HG03460 (cell line): ENCODE results near the gene KCND3.

Source experiments
- ATAC-seq: cut with Tn5 transposase; IDR thresholded peaks from one replicate; pipeline ENCODE4 v1.9.1; 2021; ENCODE audit not compliant: unreplicated experiment

The KCND3 gene

DNA sequence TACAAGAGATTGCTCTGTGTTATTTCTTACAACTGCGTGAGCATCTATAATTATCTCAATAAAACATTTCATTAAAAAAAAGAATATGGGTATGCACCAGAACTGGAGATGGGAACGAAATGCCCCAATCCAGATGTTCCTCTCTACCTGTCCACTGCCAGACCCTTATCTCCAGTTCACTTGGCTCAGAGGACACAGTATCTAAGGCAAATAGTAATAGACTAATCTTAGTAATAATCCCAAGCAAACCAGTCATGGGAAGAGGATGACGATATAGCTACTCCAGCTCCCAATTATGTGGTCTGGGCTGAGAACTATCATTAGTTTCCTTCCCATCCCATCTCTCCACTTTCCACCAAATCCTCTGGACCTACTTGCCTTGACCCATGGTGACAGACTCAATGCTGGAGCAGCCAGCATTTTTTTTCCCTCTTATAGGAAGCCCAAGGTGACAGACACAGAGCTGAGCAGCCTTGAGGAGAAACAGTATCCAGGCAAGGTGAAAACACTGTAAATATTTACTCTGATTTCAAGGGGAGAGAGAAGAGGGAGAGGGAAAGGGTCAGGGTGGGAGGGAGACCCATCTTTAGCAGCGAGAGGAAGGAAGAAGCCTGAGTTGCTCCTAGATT is 205.1 kb downstream of the KCND3 start:
- no peak for ATAC-seq

DNA sequence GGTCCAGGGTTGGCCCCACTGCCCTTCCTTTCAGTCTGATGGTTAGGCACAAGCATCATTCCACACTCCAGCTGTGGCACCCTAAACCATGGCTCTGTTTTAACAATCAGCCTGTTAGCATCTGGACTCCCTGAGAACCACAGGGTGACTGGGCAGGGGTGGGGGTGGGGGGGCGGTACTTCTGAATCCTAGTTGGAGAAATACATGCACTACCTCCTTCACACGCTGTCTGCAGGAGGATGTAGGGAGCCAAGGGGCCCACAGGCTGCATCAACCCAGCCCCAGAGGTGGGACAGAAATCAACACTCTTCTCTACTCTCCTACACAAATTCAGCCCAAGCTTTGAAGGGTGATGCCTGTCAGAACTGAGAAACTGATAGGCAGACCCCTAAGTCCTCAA is 209.9 kb downstream of the KCND3 start:
- ATAC-seq: no peak

DNA sequence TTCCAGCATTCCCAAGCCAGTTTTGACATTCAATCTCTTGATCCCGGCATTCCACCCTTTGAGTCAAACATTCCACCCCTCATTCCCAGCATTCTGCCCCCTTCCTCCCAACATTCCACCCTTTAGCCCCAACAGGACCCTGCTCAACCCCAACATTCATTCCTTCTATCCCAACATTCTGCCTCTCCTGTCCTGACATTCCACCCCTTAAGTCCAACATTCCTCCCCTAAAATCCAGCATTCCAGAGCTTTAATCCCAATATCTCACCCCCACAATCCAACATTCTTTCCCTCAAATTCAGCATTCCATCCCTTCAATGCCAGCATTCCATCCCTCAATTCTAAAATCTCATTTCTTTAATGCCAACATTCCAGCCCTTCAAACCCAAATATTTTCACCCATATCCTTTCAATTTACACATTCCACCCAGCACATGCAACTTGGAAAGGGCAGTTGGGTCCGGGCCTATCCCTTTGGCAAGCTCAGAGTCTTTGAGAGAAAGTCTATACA is 210.9 kb downstream of the KCND3 start:
- ATAC-seq: no peak

DNA sequence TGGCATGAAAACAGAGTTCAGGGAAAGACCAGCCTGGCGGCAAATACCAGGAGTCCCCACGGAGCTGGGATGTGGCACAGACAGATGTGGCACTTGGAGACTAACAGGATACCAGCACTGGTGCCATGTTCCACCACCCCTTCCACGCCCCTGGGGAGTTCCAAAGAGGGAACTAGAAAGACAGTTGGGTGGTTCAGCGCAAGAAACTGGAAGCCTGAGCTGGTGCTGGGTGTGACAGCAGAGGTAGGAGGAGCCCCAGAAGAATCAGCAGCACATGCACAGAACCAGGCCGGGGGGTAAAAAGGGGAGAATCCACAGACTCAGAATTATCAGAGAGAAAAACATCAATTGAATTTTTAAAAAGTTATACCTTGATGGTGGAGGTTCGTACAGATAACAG is 211.4 kb downstream of the KCND3 start:
- ATAC-seq: no peak

DNA sequence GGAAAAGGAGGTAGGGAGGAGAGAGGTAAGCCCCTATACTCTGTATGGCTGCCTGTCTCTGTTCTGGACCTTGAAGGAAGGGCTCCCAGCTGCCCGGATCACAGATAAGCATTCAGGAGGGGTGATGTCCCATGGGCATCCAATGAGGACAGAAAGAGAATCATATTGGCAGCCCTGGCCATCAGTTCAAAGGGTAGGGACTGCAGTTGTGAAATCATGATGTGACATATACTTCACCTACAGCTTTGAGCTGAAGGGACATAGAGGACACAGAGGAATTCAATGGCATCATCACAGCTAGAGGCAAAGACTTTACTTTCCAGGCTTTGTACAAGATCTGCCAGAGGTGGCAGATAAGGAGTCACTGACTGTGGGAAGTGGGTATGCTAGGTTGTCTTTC is 212.2 kb downstream of the KCND3 start:
- ATAC-seq: no peak

DNA sequence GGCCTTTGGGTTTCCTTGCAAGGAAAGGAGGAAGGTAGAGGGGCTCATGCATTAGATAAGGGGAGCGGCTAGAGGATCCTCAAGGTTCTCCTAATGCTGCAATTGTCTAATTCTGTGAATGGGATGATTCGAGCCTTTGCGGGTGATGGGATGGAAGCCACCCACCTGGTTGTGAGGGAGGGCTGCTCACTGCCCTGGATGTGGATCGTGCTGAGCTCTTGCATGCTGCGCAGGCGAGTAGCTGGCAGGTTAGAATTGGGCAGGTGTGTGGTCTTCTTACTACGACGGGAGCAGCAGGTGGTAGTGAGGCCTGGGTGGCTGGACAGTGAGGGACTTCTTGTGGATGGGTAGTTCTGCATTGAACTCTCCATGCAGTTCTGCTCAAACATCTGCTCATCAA is 212.6 kb downstream of the KCND3 start:
- ATAC-seq: no peak

DNA sequence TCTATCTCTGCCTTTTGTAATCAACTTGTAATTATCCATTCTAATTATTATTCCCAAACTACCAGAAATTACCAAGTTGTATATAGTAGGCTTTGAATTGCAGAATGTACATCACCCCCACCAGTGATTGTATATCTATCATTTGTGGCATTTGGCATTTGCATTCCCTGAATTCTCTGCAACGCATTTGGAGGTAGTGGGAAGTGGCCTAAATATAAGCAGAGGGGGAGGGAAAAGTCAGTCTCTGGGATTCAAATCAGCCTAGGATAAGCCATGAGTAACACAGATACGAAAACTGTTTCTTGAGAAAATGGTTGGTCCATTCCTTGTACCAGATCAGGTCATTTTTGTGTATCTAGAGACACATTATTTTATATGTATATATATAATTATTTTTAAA is 213.1 kb downstream of the KCND3 start:
- no peak for ATAC-seq

DNA sequence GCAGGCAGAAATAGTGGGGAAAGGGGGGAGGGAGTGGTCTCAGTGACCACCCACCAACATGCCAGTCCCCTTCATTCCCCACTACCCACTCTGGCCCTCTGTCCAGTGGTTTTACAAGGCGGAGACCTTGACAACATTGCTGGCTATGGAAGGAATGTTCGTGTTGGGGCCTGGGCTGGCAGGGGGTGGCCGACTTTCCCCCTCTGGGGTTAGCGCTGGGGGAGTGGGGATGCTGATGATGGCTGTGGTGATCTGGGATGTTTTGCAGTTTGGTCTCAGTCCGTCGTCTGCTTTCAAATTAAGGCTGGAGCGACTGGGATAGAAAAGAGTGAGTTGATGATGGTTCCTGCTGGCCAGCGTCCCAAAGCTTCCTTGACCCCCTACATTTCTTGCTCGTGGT is 213.5 kb downstream of the KCND3 start:
- no peak for ATAC-seq

DNA sequence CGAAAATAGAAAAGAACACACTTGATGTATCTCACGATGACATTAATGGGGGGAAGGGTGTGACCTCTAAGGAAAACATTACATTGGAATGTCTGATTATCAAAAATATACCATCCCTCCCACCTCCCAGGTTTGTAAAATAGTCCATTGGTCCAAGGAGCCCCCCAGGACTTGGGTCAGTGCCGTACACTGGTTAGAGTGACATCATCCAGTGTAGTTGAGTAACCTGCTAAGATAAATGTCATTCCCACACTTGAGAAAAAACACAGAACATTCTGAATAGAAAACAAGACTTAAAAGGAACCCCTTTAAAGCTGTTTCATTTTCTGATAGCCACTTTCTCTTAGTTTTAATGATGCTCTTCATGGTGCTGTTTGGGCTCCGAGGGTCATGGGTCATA is 218.6 kb downstream of the KCND3 start:
- no peak for ATAC-seq

DNA sequence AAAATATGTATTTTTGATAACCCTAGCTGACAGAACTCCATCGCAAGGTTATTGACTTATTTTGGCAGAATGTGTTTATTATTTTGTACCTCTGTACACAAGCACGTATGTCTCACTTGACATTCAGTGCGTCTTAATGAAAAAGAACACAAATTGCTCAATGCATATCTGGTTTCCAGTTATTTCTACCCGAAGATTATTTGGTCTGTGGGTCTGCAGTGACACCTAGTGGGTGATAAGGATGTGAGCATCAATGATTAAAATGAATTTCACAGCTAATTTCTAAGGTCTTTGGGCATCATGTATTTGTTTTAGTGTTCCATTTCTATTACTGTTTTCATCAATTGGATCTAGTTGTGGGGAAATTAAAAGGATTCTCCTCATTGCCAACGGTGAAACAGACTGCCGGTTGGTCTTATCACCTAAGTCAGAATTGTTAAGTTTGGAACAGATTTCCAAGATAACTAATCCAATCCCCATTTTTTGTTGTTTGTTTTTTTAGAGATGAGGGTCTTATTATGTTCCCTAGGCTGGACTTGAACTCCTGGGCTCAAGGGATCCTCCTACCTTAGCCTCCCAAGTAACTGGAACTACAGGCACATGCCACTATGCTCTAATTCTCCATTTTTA is 219.8 kb downstream of the KCND3 start:
- no peak for ATAC-seq

DNA sequence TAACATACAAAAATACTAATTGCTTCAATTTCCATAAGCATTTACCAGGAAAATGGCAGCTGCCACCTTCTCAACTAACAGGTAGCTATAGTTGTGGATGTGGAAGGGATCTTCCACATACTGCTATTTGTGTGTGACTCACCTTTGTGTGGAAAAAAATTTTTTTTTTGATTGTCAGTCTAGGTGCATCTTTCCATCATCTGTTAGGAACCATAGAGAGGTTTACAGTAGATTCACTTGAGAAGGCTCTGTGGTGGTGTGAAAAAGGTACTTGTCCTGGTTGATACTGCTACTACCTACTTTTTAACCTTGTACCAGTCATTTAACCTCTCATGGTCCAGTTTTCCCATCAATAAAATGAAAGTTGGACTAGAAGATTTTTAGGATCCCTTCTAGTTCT is 220.8 kb downstream of the KCND3 start:
- ATAC-seq: no peak

DNA sequence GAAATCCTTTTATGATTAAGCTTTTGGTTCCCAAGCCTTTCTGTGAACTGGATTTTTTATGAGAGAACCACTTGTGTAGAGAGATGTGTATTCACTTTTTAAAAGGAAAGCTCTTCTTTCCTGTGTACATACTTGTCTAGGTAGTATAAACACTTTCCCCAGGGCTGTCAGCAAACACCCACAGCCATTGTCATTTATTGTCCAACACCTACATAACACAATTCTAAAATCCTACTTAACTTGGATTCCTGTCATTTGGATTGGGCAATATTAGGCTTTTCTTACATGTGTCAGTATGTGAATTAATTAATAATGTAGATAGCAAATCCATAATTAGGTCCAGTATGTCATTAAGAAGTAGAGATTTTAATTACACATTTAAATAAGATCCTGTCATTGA is 221.4 kb downstream of the KCND3 start:
- ATAC-seq: no peak

DNA sequence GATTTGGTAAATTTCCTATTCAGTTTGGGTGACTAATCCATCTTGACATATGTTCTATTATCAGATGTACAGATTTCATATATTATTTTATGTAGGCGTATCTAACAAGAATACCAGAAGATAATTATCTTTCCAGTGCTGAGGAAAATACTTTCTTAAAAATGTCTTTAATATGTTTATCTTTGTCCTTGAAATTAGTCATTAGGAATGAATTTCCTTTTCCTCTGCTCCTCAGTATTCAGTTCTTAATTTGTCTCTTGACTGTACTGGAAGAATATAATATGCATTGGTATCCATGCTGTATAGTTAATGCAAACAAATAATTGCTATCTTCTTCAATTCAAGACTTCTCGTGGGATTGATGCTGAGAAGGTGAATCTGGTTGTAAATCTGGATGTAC is 227.1 kb downstream of the KCND3 start:
- no peak for ATAC-seq

DNA sequence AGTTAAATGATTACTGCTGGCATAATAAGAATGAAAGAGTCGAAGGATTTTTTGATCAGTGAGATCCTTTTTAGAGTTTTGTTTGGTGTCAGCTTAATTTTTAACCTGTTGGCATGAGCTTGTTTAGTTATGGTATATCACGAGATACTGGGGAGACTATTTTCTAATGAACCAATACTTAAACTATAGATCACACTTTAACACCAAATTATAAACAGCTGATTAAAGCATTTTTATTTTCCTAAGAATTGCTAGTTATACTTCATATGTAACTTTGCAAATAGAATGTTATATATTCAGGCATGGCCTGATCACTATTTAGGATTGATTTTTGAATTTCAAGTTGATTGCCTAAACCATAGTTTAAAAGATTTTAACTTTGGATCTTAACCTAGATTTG is 227.8 kb downstream of the KCND3 start:
- no peak for ATAC-seq

DNA sequence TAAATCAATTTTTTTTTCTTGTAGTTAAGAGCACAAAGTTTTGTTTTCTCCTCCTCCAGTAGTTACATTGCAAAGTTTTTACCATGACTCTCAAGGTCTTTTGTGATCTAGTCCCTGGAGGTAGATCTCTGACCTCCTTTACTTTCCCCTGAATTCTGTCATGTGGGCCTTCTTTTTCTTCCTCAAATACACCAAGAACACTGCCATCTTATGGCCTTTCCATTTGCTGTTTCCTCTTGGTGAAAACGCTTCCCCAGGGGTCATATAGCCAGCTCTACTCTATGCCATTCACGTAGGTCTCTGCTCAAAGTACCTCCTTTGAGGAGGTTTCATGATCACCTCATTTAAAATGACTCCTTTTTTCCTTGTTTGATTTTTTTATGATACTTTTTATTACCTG is 231.1 kb downstream of the KCND3 start:
- ATAC-seq: no peak

DNA sequence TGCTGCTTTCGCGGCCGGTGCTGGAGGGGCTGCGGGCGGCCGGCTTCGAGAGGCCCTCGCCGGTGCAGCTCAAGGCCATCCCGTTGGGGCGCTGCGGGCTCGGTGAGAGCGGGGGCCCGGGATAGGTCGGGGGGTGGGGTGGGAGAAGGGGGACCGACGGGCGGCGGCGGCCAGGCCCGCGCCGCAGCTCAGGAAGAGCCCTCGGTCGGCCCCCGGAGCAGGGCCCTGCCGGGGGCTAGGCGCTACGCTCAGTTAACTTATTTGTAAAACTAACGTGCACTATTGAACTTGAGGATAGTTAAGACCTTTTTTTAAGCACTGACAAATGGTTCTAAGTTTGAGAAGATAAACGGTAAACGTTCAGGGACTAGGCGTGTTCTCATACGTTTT is 233.3 kb downstream of the KCND3 start:
- peak; percentile 4 for ATAC-seq

DNA sequence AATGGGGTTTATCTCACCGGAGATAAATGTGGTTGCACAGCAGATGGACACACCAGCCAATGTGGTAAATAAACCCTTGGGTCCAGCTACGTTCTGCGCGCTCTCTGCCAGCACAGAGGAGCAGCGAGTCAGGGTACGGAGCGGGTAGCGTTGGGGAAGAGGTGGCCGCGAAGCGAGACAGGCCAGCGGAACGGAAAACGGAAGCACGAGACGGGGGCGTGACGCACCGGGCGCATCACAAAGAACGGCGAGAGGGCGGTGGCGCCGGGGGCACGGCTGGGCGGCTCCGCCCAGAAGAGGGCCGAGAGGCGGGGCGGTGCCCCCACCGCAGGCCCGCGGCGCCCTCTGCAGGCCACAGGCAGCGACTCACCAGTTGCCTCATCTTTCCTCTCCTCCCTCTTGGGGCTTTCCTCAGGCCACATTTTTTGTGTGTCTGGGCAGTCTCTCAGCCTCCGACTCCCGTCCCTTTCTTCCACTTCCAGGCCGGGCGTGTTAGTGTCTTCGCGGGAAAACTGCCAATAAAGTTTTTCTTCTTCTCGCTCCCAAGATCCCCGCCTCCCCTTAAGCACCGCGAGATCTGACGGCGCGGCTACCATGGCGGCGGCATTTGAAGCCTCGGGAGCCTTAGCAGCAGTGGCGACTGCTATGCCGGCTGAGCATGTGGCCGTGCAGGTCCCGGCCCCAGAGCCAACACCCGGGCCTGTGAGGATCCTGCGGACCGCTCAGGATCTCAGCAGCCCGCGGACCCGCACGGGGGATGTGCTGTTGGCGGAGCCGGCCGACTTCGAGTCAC is 233.9 kb downstream of the KCND3 start, which contains the start of gene DDX20:
DDX20 (plus strand) TSS at position 571 of the 793 bp plus-strand sequence; CDS start at position 595, 24 bp downstream.
- ATAC-seq: peak; percentile 86

DNA sequence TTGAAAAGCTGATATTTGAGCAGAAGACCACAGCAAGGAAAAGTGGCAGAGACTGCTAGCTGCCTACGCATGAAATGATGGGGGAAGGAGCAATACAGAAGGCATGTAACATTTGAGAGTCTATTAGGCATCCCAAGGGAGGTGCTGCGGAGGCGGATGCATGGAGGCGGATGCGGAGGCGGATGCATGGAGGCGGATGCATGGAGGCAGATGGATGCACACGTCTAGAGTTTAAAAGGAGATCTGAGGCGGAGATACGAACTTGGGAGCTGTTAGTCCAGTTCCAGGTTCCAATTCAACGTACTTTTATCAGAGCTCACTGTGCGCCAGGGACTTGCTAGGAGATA is 234.5 kb downstream of the KCND3 start:
- ATAC-seq: peak; percentile 11

DNA sequence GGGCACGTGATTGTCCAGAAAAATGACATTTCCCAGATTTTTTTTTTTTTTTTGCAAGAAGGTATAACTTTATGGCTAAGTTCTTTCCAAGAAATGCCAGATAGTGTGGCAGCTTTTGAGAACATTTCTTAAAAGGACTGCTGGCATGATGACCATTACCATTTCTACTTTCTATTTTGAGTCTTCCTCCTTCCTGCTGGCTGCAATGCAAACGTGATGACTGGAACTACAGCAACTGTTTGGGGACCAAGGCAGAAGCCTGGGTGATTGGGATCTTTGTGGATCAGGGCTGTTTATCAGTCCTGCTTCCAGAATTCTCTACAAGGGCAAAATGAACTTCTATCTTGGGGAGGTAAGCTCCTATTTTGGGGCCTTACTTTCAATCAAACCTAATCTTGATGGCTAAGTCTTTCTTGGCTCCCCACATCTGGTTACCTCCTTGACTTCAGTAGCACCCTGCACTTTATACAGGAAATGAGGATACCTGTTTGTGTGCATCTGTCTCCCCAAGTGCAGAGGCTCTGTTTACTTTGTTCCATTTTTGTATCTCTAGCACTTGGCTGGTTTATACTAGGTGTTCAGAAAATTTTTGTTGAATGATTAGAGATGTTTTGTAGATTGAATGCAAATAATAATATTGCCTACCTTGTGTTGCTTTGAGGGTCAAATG is 237.4 kb downstream of the KCND3 start:
- ATAC-seq: no peak

DNA sequence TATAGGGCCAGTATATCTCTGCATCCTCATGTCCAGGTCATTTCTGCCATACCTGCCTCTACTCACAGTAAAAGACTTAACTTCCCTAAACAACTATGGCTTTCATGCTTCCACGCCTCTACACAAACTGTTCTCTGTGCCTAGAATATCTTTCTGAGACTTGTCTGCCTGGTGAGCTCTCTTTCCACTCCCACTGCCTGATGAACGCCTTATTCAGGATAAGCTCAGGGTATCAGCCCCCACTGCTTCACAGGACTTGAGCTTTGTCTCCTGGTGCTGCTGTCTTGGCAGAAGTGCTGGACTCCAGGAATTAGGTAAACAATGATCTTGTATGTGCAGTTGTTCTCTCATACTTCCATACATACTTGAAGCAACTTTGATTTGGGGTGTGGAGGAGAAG is 238.6 kb downstream of the KCND3 start:
- ATAC-seq: no peak

DNA sequence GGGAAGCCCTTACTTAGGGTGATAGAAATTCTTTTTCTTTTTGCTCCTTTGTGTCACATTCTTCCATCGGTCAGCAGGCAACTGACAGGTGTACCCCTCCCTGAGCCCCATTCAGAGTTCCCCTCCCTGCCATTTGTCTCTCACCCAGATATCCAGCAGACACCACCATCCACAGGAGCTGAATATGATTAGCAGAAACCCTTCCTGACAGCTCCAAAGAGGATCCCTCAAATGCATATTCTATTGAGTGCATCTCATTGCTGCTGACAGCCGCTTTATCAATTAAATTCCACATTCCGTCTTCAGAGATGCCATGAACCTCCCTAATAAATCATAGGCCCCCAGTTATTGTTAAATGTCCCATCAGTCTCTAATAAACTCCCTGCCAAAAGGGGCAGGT is 239.8 kb downstream of the KCND3 start:
- ATAC-seq: no peak

DNA sequence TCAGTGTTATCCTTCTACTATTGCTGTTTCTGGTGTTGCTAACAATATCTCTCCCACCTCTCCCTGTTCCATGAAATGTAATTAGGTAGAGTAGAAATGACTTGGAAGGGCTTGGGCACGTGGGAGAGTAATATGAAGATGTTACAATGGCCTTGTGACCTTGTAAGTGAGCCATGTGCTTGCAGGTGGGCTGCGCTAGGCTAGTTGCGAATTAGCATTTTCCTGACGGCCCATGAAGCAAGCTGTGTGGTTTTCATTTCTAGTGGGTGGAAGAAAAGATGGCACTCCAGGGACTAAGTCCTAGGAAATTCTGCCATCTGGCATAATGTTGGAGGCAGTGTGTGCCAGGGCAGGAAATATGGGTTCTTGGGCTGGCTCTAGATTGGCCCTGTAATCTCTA is 241.5 kb downstream of the KCND3 start:
- ATAC-seq: no peak
